Left lung (tissue), 10 donors: ENCODE results near the gene NOL4L. TPM values are rescaled to one million over a fixed set of nuclear protein-coding genes. Genes with fewer than 3 reads are reported as not detected.
A peak's percentile ranks its signal among the peaks of the same experiment; 100 is the strongest.

ENCODE experiments used
- ATAC-seq: fragments of 200-7000 bp; cut with Tn5 transposase; one replicate; pipeline ENCODE4 v1.9.1; 2020; ENCODE audit warnings: moderate library complexity
- DNase-seq, 4 donors: peaks; one replicate each; pipeline ENCODE4 v3.0.0-alpha.2; 2013 to 2020
- H3K27ac ChIP-seq, 2 donors: fragments of 200-600 bp; sonication (generic) in 1 of 2; one replicate each; pipeline versions ENCODE4 v1.5.0 to v1.8.0; 2020 to 2021
- H3K27me3 ChIP-seq, 2 donors: fragments of 200-600 bp; sonication (generic) in 1 of 2; one replicate each; pipeline versions ENCODE4 v1.5.0 to v1.8.0; 2020 to 2021
- H3K36me3 ChIP-seq, 2 donors: fragments of 200-600 bp; sonication (generic) in 1 of 2; one replicate each; pipeline versions ENCODE4 v1.5.0 to v1.8.0; 2020 to 2021
- H3K4me1 ChIP-seq, 2 donors: fragments of 200-600 bp; one replicate each; pipeline ENCODE4 v1.8.0; 2021
- H3K4me3 ChIP-seq, 2 donors: fragments of 200-600 bp; sonication (generic) in 1 of 2; one replicate each; pipeline versions ENCODE4 v1.5.0 to v1.8.0; 2020 to 2021; ENCODE audit warnings: mild to moderate bottlenecking in 1 of 2
- H3K9me3 ChIP-seq, 2 donors: fragments of 200-600 bp; sonication (generic) in 1 of 2; one replicate each; pipeline versions ENCODE4 v1.5.0 to v1.8.0; 2020 to 2021
- CTCF ChIP-seq, 2 donors: fragments of 200-600 bp; sonication (generic) in 1 of 2; IDR thresholded peaks; one replicate each; pipeline versions ENCODE4 v1.5.0 to v1.8.0; 2021; ENCODE audit warnings: antibody characterized with exemption in 2 of 2
- intact Hi-C, 2 donors: fragments of 100-400 bp; cut with DNase I; formaldehyde crosslinking; loops; one replicate each; pipeline versions ENCODE4 v1.11.2 to v1.14.2; 2022
- polyA plus RNA-seq, 6 donors: library from polyadenylated mRNA; unstranded; fragments of 120-200 nt; gene quantifications; one replicate each; pipeline ENCODE4 v1.2.1, GENCODE V29; 2013; ENCODE audit not compliant: insufficient read length in 6 of 6
- total RNA-seq, 2 donors: library from RNA; stranded (reverse); fragmentation: NEBNext Ultra II Directional; extraction: Animal tissue kit (Norgen Biotek cat#: 25700); gene quantifications; one replicate each; pipeline ENCODE4 v1.2.1, GENCODE V29; 2021
- donor health status: DM: no; HTN: yes; CAD: no.
- donor health status: DM: no; HTN: no; CAD: no.

The NOL4L gene
- total and polyA plus RNA-seq, 8 donors: 16.7 to 49.0 (median 40.7) TPM

DNA sequence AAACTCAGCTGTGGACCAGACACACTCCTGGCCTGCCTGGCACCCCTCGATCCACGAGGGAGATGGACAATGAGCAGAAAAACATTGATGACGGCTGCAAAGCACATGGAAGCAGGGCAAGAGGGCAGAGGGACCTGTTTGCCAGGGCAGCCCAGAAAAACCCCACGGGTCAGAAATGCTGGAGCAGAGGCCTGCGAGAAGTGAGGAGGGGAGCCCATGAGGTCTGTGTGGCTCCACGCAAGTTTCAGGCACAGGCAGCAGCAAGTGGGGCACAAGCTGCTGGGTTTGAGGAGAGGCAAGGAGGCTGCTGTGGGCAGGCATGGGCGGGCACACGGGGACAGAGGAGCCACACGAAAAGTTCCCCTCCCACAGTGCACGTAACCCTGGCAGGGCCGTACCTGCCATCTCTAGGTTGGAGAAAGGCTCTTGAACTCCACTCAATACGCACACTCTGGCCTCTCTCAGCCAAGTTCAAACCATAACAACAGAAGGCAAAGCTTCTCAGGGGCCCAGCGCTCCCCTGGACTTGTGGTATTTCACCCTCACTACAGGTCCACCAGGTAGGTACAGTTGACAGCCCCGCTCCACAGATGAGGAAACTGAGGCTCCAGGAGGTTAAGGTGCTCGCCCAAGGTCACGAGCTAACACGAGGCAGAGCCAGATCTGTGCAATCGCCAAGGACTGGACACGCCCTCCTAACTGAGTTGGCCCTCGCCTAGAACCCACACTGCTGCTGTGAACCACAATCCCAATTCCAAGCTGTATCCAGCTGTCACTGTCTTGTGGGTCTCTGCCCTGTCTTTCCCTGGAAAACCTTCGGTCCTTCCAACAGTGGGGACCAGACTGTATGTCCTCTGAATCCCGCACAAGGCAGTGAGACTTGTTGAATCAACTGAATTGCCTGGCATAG lies 108.2 kb downstream of the NOL4L start:
- H3K36me3 ChIP-seq: peaks cover 0 to 14% of the 10 kb centered on the region in 2 donors
- H3K9me3 ChIP-seq: no peaks in the 10 kb centered on the region
- peak overlapping the region; percentile 58 to 70 for H3K27ac ChIP-seq
- ATAC-seq (peak; percentile 30), DNase-seq (peak in 2 of 4 donors; percentile 41 to 54)
- H3K4me1 ChIP-seq: peaks cover 55 to 84% of the 10 kb centered on the region in 2 donors
- no peak for TF ChIP-seq CTCF (IDR thresholded peaks at IDR 0.05)
- H3K4me3 ChIP-seq: no peak overlapping the region
- intact Hi-C loops: no loop called here
- H3K27me3 ChIP-seq: no peaks in the 10 kb centered on the region

DNA sequence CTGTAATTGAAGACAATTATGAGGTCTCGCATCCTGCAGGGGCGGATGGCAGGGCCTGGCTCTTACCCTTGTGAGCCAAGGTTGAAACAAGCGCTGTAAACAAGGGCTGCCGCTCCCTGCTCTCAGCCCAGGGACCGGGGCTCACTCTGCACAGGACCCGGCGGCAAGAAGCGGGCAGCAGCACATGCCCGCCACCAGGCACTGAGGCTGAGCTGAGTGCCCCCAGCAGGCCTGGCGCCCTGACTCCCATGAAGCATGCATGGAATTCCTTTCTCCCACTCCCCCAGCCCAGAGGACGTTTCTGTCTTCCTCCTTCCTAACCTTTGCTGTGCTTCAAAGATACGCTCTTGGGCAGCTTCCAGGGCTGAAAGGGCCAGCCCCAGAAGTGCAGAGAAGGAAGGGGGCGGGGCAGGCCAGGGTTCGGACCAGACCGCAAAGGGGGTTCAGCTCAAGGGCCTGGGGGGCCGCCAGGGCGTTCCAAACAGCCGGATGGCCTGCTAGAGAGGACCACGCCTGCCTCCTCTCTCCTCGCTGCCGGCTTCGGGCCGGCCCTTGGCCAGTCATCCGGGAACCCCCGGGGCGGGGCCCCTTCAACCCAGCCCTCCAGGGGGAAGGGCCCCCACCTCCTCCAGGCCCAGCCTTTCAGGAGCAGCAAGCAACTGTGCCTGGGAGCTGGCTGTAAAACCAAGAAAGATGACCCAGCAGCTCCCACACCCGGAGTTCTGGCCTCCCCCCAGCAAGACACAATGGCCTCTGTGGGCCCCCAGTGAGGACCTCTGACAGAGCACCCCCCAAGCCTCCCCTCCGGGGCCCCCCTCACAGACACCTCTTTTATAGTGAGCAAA lies 109.9 kb downstream of the NOL4L start:
- DNase-seq: peak; percentile 90 to 96 (median 94)
- Histone ChIP-seq H3K36me3 (peaks cover 0 to 21% of the 10 kb centered on the region in 2 donors), H3K27ac (peak overlapping the region; percentile 70 to 84), H3K27me3 (no peaks in the 10 kb centered on the region), H3K4me3 (peak overlapping the region in 1 of 2 donors; percentile 28), H3K9me3 (no peaks in the 10 kb centered on the region), H3K4me1 (peaks cover 43 to 81% of the 10 kb centered on the region in 2 donors)
- ATAC-seq: peak; percentile 92
- TF ChIP-seq CTCF (IDR thresholded peaks at IDR 0.05): no peak
- intact Hi-C loops: no loop called here

DNA sequence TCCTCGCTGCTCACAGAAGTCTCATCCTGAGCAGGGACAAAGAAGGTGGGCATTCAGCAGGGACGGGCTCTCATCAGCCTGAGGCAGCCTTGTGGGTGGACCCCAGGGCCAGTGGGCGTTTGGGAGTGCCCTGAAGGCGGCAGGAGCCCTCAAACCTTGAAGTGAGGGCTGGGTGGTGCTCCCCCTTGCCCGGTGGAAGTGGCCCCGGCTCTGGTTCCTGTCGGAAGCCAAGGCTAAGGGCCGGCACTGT lies 110.5 kb downstream of the NOL4L start:
- no peak for TF ChIP-seq CTCF (IDR thresholded peaks at IDR 0.05)
- DNase-seq: no peak
- intact Hi-C loops: no loop called here
- Histone ChIP-seq H3K4me3 (peak overlapping the region in 1 of 2 donors; percentile 28), H3K36me3 (peaks cover 0 to 21% of the 10 kb centered on the region in 2 donors), H3K27ac (peak overlapping the region; percentile 70 to 84), H3K4me1 (peaks cover 43 to 81% of the 10 kb centered on the region in 2 donors), H3K9me3 (no peaks in the 10 kb centered on the region), H3K27me3 (no peaks in the 10 kb centered on the region)
- no peak for ATAC-seq

DNA sequence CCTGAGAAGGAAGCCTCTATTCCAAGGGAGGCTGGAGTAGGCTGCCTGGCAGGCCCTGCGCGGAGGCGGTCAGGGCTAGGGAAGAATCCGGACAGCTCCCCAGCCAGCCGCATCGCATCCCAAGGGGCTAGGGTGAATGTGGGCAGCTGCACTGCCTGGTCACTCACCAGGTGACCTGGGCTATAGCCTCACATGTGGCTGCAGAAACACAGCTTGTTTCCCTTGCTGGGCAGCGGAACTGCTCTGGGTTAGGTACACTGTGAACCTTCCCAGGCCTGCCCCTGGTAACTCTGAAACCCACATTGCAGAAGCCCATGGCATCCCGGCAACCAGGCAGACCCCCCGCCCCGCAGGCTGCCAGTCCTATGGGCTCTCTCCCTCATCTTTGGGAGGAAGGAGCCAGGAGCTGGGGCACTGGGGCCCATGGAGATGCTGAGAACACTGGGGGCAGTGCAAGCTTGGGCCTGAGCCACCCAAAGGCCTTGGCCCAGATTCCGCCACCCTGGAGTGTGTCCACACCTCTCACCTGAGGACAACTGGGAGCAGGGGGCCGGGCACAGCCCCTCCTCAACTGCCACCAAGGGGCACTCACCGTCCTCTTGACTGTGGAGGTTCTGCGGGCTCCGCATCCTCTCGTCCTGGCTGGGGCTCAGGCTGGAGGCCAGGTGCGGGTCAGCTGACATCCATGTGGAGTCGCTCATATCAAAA lies 111.0 kb downstream of the NOL4L start:
- ATAC-seq (peak; percentile 17), DNase-seq (peak in 2 of 4 donors; percentile 70 to 77)
- peaks cover 43 to 80% of the 10 kb centered on the region in 2 donors for H3K4me1 ChIP-seq

More for the DNA sequence above, 111.0 kb downstream of the NOL4L start:
- no peak for TF ChIP-seq CTCF (IDR thresholded peaks at IDR 0.05)
- Histone ChIP-seq H3K4me3 (peak overlapping the region in 1 of 2 donors; percentile 28), H3K27me3 (no peaks in the 10 kb centered on the region), H3K27ac (peak overlapping the region; percentile 70 to 84), H3K9me3 (no peaks in the 10 kb centered on the region), H3K36me3 (peaks cover 0 to 21% of the 10 kb centered on the region in 2 donors)
- intact Hi-C loops: no loop called here
